NCI-H2107 (cell line): ENCODE data around the gene CROCC2.

Experiments
- DNase-seq: peaks from one replicate; lab custom pipeline; 2025; lab: John Stamatoyannopoulos, UW

CROCC2 gene

GRCh38 chr2:240875228-240876034, 30.7 kb upstream of the CROCC2 start:
- DNase-seq = no peak

GRCh38 chr2:240876035-240876474, 30.1 kb upstream of the CROCC2 start:
- no peak for DNase-seq

- no peak for DNase-seq
These were observed 29.5 kb upstream of the CROCC2 start for GRCh38 chr2:240876475-240877251.

- no peak for DNase-seq
These were observed 28.4 kb upstream of the CROCC2 start for GRCh38 chr2:240877460-240878340.

- DNase-seq = no peak
These were observed 27.7 kb upstream of the CROCC2 start for GRCh38 chr2:240878341-240878936.

- DNase-seq = no peak
These were observed 27.0 kb upstream of the CROCC2 start for GRCh38 chr2:240879105-240879504.

GRCh38 chr2:240881913-240882312, 24.2 kb upstream of the CROCC2 start:
- DNase-seq = no peak

- DNase-seq = no peak
These were observed 21.9 kb upstream of the CROCC2 start for GRCh38 chr2:240884221-240884620.

- DNase-seq = no peak
These were observed 21.4 kb upstream of the CROCC2 start for GRCh38 chr2:240884745-240885144.

- no peak for DNase-seq
These were observed 20.6 kb upstream of the CROCC2 start for GRCh38 chr2:240885566-240885965.

- DNase-seq = no peak
These were observed 20.0 kb upstream of the CROCC2 start for GRCh38 chr2:240886023-240886565.

- DNase-seq = no peak
These were observed 19.2 kb upstream of the CROCC2 start for GRCh38 chr2:240886678-240887609.

- DNase-seq = no peak
These were observed 18.5 kb upstream of the CROCC2 start for GRCh38 chr2:240887631-240888030.

- no peak for DNase-seq
These were observed 17.8 kb upstream of the CROCC2 start for GRCh38 chr2:240888130-240888889.

- DNase-seq = no peak
These were observed 17.1 kb upstream of the CROCC2 start for GRCh38 chr2:240888890-240889573.

GRCh38 chr2:240889601-240890560, 16.3 kb upstream of the CROCC2 start:
- no peak for DNase-seq

- DNase-seq = no peak
These were observed 15.4 kb upstream of the CROCC2 start for GRCh38 chr2:240890691-240891090.
